ENCODE results near the gene BCAN. TPM values are rescaled to one million over a fixed set of nuclear protein-coding genes. Genes with fewer than 3 reads are reported as not detected.

BCAN gene
- not detected for total RNA-seq

GRCh38 chr1:156641761-156642264, at the start of gene BCAN:
Gene BCAN (plus strand): TSS chr1:156642117. CDS start chr1:156646055, 3,938 bp downstream.

GRCh38 chr1:156601122-156601830, 40.6 kb upstream of the BCAN start, which contains the start of gene GPATCH4:
Gene GPATCH4 (minus strand): TSS chr1:156601479.

GRCh38 chr1:156618853-156619581, 22.9 kb upstream of the BCAN start, which contains the start of gene HAPLN2:
Gene HAPLN2 (plus strand): TSS chr1:156619415. CDS start chr1:156623491, 4,076 bp downstream.

GRCh38 chr1:156676820-156677615, 35.1 kb downstream of the BCAN start, which contains the start of gene NES:
Gene NES (minus strand): TSS chr1:156677407. CDS start chr1:156677264, 143 bp downstream.

GRCh38 chr1:156705321-156705917, 63.5 kb downstream of the BCAN start, which contains the start of gene CRABP2:
Gene CRABP2 (minus strand): TSS chr1:156705583. CDS start chr1:156705446, 137 bp downstream.

Other genes starting within 250 kb of the BCAN start
- gene MEF2D, start 141.3 kb upstream of the BCAN start, total RNA-seq, result 10 to 100 TPM; 43.2 to 48.4 TPM
- gene IQGAP3, start 69.6 kb upstream of the BCAN start, total RNA-seq, result 10 to 100 TPM; 24.6 to 24.9 TPM
- gene TTC24, start 62.4 kb upstream of the BCAN start, total RNA-seq, result 1 to 10 TPM; 1.9 to 3.1 TPM
- gene NAXE, start 50.3 kb upstream of the BCAN start, total RNA-seq, result 10 to 100 TPM; 45.3 to 47.4 TPM
- 10 to 100 TPM; 27.1 to 29.2 TPM for gene GPATCH4, start 40.6 kb upstream of the BCAN start, total RNA-seq
- under 1 TPM in 1 of 2 experiments, not detected in 1; 0.24 TPM for gene HAPLN2, start 22.7 kb upstream of the BCAN start, total RNA-seq
- gene NES, start 35.3 kb downstream of the BCAN start, total RNA-seq, result not detected
- gene CRABP2, start 63.5 kb downstream of the BCAN start, total RNA-seq, result under 1 TPM; 0.48 to 0.71 TPM
- gene METTL25B, start 86.4 kb downstream of the BCAN start, total RNA-seq, result 10 to 100 TPM; 28.8 to 32.5 TPM
- gene ISG20L2, start 86.6 kb downstream of the BCAN start, total RNA-seq, result 10 to 100 TPM; 38.2 to 38.3 TPM
- 10 to 100 TPM; 37.3 to 44.1 TPM for gene MRPL24, start 99.0 kb downstream of the BCAN start, total RNA-seq
- gene HDGF, start 109.6 kb downstream of the BCAN start, total RNA-seq, result 100 to 1,000 TPM; 182 to 185 TPM
- gene PRCC, start 125.4 kb downstream of the BCAN start, total RNA-seq, result 10 to 100 TPM; 58.1 to 64.1 TPM
- gene SH2D2A, start 174.7 kb downstream of the BCAN start, total RNA-seq, result 10 to 100 TPM; 75.8 to 81.8 TPM
- under 1 TPM; 0.05 to 0.08 TPM for gene INSRR, start 217.0 kb downstream of the BCAN start, total RNA-seq
- gene NTRK1, start 218.7 kb downstream of the BCAN start, total RNA-seq, result 1 to 10 TPM; 2.2 to 2.4 TPM

All from activated naive CD4-positive, alpha-beta T cell treated with anti-CD3 and anti-CD28 coated beads, Interleukin-2, amount 10 ng/mL, durations not matched to agents 5 hours and 36 hours (primary cell).